K562 (cell line): ENCODE results near the gene GLT8D2. TPM values are rescaled to one million over a fixed set of nuclear protein-coding genes. Genes with fewer than 3 reads are reported as not detected.

Experiments
- ATF7 ChIP-seq: fragments of 450-650 bp; IDR thresholded peaks from 2 replicates; pipeline ENCODE4 v1.7.1; 2014; ENCODE audit warnings: mild to moderate bottlenecking, moderate library complexity
- BHLHE40 ChIP-seq: IDR thresholded peaks from 2 replicates; pipeline ENCODE4 v1.6.1; 2011; ENCODE audit warnings: low read length, improper control_type of control experiment
- HEY1 ChIP-seq: fragments of 250-450 bp; sonication (Bioruptor Pico); IDR thresholded peaks from 2 replicates; pipeline ENCODE4 v1.5.0; 2020; ENCODE audit warnings: mild to moderate bottlenecking, moderate library complexity, borderline replicate concordance
- HNRNPL ChIP-seq: fragments of 200-400 bp; formaldehyde crosslinking; IDR thresholded peaks from 2 replicates; pipeline ENCODE4 v1.6.1; 2017; ENCODE audit warnings: low read depth, mild to moderate bottlenecking, low read length
- MBD2 ChIP-seq: sonication (generic); IDR thresholded peaks from 2 replicates; pipeline ENCODE4 v1.6.1; 2016; ENCODE audit warnings: low read depth, borderline replicate concordance
- SIN3A ChIP-seq, 2 experiments: fragments of 150-350 bp in 1 of 2; IDR thresholded peaks; 2 replicates each; pipeline ENCODE4 v1.6.1; 2011 to 2016; ENCODE audit warnings: borderline replicate concordance in 2 of 2, low read depth in 2 of 2, low read length in 2 of 2, mild to moderate bottlenecking in 2 of 2, moderate library complexity in 2 of 2; ENCODE audit not compliant: control insufficient read depth in 1 of 2
- STAT6 ChIP-seq: sonication (generic); formaldehyde crosslinking; IDR thresholded peaks from 2 replicates; pipeline ENCODE4 v1.8.1; 2023; ENCODE audit warnings: mild to moderate bottlenecking, missing genetic modification reagents
- TRIM24 ChIP-seq, 2 experiments: fragments of 450-650 bp; IDR thresholded peaks; 2 replicates each; pipeline ENCODE4 v1.6.1; 2016
- ZNF583 ChIP-seq: fragments of 250-450 bp; sonication (Bioruptor Pico); IDR thresholded peaks from 2 replicates; pipeline ENCODE4 v1.4.0; 2020
- ZNF76 ChIP-seq: fragments of 250-450 bp; sonication (Bioruptor Pico); IDR thresholded peaks from 2 replicates; pipeline ENCODE4 v1.4.0; 2020; ENCODE audit warnings: mild to moderate bottlenecking, moderate library complexity, borderline replicate concordance
- polyA plus RNA-seq, 8 experiments: library from polyadenylated mRNA; depleted of rRNA in 4 of 8; stranded (reverse) in 5 of 8; unstranded in 3 of 8; fragments of >200 nt; fragmentation: Nextera tagmentation in 2 of 8; fragmentation: Illumina TruSeq in 1 of 8; extraction: Ambion mirVana in 2 of 8; extraction: Trizol in 1 of 8; gene quantifications; 2 replicates each; pipeline versions ENCODE4 v1.2.1 to v1.2.3, GENCODE V29; 2011 to 2014; ENCODE audit warnings: inconsistent platforms in 1 of 8, missing spikeins in 1 of 8
- total RNA-seq, 7 experiments: library from RNA; depleted of rRNA in 6 of 7; stranded (reverse); fragments of >200 nt in 6 of 7; fragmentation: Illumina TruSeq in 2 of 7; extraction: Trizol in 2 of 7; gene quantifications; 2 replicates each; pipeline versions ENCODE4 v1.2.1 to v1.2.3, GENCODE V29; 2011 to 2021; ENCODE audit warnings: low replicate concordance in 1 of 7
- TF ChIP-seq, protein P1 (sequence below): conservative IDR thresholded peaks from 2 replicates; pipeline ENCODE4 v1.6.1; 2011; ENCODE audit warnings: low read depth, mild to moderate bottlenecking, low read length; ENCODE audit not compliant: control insufficient read depth
- TF ChIP-seq, protein P2 (sequence below), 2 experiments: fragments of 450-650 bp; IDR thresholded peaks; 2 replicates each; pipeline ENCODE4 v1.6.1; 2016; ENCODE audit warnings: mild to moderate bottlenecking in 2 of 2, borderline replicate concordance in 1 of 2, low read depth in 1 of 2, moderate library complexity in 1 of 2

Gene GLT8D2
- total and polyA plus RNA-seq, 9 of the 15 experiments (the other 6 are each of a cell fraction or from before 2014, with no cell fraction given): 0.18 to 0.27 (median 0.18) TPM; not detected in 6

DNA sequence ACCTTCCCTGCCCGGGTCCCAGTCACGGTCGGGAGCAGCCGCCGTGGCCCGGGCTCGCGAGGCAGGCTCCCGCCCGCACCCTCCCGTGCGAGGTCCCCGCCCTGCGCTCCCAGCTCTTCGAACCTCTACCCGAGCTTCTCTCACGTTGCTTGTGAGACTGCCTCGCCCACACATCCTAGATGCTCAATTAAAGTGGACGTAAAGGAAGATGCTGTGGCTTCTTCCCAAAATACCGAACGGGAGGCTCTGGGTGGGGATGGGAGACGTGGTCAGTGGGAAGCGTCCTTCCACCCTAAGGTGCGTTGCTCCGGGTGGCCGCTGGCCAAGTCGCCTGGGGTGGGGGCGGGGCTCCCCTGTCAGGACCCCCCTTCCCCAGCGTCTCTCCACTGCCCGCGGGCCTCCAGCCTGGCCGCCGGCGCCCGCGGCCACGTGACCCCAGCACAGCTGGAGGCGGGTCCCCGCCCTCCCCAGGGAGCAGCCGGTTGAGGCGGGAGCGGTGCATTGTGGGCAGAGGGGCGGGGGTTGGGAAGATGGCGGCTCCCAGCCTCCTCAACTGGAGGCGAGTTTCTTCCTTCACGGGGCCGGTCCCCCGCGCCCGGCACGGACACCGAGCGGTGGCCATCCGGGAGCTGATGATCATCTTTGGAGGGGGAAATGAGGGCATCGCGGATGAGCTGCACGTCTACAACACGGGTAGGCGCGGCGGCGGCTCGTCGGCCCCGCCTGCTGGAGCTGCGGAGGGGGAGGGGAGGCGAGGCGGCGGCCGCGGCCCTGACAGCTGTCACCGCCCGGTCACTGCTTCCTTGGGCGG, 14.2 kb upstream of the GLT8D2 start, which contains the start of gene HCFC2 (continued):
- TF ChIP-seq SIN3A (IDR thresholded peaks at IDR 0.05; ENCODE audit: borderline replicate concordance in 2 of 2, control insufficient read depth in 1 of 2, low read depth in 2 of 2, low read length in 2 of 2): peak; percentile 96 to 99
- TF ChIP-seq MBD2: peak; percentile 31; the same call in 1 of the 2 replicates
- TF ChIP-seq ZNF76: peak; percentile 36; the same call in 1 of the 2 replicates
- no peak for TF ChIP-seq HEY1
- peak; percentile 82 for TF ChIP-seq ATF7
- TF ChIP-seq BHLHE40: peak; percentile 84
- TF ChIP-seq, protein P1, sequence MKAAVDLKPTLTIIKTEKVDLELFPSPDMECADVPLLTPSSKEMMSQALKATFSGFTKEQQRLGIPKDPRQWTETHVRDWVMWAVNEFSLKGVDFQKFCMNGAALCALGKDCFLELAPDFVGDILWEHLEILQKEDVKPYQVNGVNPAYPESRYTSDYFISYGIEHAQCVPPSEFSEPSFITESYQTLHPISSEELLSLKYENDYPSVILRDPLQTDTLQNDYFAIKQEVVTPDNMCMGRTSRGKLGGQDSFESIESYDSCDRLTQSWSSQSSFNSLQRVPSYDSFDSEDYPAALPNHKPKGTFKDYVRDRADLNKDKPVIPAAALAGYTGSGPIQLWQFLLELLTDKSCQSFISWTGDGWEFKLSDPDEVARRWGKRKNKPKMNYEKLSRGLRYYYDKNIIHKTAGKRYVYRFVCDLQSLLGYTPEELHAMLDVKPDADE: peak; percentile 93
- TF ChIP-seq TRIM24 (IDR thresholded peaks at IDR 0.05): peak in 1 of 2 experiments; percentile 67; a peak in 2 of 4 replicates
- 0 out of 2 replicates have a peak, but pooled peaks have one; percentile 37 for TF ChIP-seq STAT6 (CRISPR knock-in tag)
- TF ChIP-seq ZNF583: no peak
- TF ChIP-seq, protein P2, sequence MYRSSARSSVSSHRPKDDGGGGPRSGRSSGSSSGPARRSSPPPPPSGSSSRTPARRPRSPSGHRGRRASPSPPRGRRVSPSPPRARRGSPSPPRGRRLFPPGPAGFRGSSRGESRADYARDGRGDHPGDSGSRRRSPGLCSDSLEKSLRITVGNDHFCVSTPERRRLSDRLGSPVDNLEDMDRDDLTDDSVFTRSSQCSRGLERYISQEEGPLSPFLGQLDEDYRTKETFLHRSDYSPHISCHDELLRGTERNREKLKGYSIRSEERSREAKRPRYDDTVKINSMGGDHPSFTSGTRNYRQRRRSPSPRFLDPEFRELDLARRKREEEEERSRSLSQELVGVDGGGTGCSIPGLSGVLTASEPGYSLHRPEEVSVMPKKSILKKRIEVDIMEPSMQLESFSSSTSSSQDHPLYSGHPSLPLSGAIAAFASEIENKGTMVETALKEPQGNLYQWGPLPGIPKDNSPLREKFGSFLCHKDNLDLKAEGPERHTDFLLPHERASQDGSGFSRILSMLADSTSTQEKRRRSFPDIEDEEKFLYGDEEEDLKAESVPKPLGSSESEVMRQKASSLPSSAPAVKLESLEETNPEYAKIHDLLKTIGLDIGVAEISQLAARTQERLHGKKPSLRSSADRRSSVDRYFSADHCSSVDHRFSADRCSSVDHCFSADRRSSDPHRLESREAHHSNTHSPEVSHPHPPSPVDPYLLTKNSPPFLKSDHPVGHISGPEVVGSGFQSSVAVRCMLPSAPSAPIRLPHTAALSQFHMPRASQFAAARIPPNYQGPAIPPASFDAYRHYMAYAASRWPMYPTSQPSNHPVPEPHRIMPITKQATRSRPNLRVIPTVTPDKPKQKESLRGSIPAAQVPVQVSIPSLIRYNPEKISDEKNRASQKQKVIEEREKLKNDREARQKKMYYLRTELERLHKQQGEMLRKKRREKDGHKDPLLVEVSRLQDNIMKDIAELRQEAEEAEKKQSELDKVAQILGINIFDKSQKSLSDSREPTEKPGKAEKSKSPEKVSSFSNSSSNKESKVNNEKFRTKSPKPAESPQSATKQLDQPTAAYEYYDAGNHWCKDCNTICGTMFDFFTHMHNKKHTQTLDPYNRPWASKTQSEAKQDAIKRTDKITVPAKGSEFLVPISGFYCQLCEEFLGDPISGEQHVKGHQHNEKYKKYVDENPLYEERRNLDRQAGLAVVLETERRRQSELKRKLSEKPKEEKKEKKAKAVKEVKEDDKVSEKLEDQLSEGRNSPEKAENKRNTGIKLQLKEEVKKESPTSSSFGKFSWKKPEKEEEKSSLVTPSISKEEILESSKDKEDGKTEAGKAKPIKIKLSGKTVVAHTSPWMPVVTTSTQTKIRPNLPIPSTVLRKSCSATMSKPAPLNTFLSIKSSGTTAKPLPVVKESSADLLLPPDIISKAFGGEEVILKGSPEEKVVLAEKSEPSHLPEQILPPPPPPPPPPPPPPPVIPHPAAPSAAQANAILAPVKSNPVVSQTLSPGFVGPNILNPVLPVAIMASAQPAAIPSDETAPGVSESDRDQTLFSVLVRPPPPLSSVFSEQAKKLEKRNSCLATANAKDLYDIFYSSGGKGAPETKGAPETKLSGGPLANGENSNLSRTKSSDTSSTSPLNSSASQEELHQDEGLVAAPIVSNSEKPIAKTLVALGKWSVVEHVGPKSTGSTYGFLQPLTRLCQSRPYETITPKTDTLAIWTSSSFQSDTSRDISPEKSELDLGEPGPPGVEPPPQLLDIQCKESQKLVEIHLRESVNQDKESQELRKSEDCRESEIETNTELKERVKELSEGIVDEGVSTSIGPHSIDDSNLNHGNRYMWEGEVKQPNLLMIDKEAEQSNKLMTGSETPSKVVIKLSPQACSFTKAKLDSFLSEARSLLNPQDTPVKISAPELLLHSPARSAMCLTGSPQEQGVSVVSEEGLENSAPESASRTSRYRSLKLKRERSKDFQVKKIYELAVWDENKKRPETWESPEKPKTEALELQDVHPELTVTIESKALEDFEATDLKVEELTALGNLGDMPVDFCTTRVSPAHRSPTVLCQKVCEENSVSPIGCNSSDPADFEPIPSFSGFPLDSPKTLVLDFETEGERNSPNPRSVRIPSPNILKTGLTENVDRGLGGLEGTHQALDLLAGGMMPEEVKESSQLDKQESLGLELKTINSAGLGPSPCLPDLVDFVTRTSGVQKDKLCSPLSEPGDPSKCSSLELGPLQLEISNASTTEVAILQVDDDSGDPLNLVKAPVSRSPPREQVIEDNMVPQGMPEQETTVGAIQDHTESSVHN (IDR thresholded peaks at IDR 0.05; ENCODE audit: borderline replicate concordance in 1 of 2, low read depth in 1 of 2): peak in 1 of 2 experiments; percentile 61; a peak in 2 of 4 replicates
- TF ChIP-seq HNRNPL: no peak
